ENCODE data around the gene LRRC38. TPM values are rescaled to one million over a fixed set of nuclear protein-coding genes. Genes with fewer than 3 reads are reported as not detected.

Gene LRRC38
- total and polyA plus RNA-seq, 2 of the 8 experiments (the other 6 are each of a cell fraction or from before 2014, with no cell fraction given), result 0.17 to 0.63 TPM

- TF ChIP-seq RNF2 (IDR thresholded peaks at IDR 0.05; ENCODE audit: borderline replicate concordance, low read depth, low read length, missing control alignments, poor library complexity, severe bottlenecking) (no peak), SRF (IDR thresholded peaks at IDR 0.05; ENCODE audit: low read depth, low read length) (no peak), KDM4A (IDR thresholded peaks at IDR 0.05; ENCODE audit: low read depth, low read length, severe bottlenecking) (no peak), TCF12 (IDR thresholded peaks at IDR 0.05; ENCODE audit: low read depth, low read length) (no peak), ZNF274 (IDR thresholded peaks at IDR 0.05; ENCODE audit: borderline replicate concordance, extremely low read depth, low read length) (no peak), EGR1 (IDR thresholded peaks at IDR 0.05; ENCODE audit: borderline replicate concordance, low read depth, low read length) (no peak), CBX5 (IDR thresholded peaks at IDR 0.05; ENCODE audit: low read depth, low read length) (no peak), FOSL1 (IDR thresholded peaks at IDR 0.05; ENCODE audit: insufficient read depth, low read depth, low read length) (no peak), TBP (IDR thresholded peaks at IDR 0.05; ENCODE audit: low read depth, low read length) (no peak), SIRT6 (IDR thresholded peaks at IDR 0.05; ENCODE audit: low read length) (no peak), SP4 (IDR thresholded peaks at IDR 0.05; ENCODE audit: low read length) (no peak), BCL11A (IDR thresholded peaks at IDR 0.05; ENCODE audit: low read depth in 2 of 2, low read length in 2 of 2) (no peak), MAX (IDR thresholded peaks at IDR 0.05) (no peak), JUN (IDR thresholded peaks at IDR 0.05; ENCODE audit: low read depth, low read length) (no peak), NANOG (IDR thresholded peaks at IDR 0.05; ENCODE audit: insufficient read depth, low read depth, low read length, poor library complexity, severe bottlenecking) (no peak), NRF1 (IDR thresholded peaks at IDR 0.05; ENCODE audit: low read depth, low read length) (no peak)
- TF ChIP-seq, protein P1, sequence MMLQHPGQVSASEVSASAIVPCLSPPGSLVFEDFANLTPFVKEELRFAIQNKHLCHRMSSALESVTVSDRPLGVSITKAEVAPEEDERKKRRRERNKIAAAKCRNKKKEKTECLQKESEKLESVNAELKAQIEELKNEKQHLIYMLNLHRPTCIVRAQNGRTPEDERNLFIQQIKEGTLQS (IDR thresholded peaks at IDR 0.05; ENCODE audit: insufficient read depth, low read depth, low read length), result no peak
Measured at GRCh38 chr1:13450204-13450603, 63.6 kb downstream of the LRRC38 start (continued).
